HepG2 (cell line): ENCODE data around the gene RHOXF2B. TPM values are rescaled to one million over a fixed set of nuclear protein-coding genes. Genes with fewer than 3 reads are reported as not detected.

Source experiments
- ATAC-seq: fragments of 200-7000 bp; cut with Tn5 transposase; 3 replicates; pipeline ENCODE4 v1.9.1; 2020; ENCODE audit warnings: mild to moderate bottlenecking, moderate library complexity
- BruUV-seq: library from RNA; stranded (reverse); fragments of 400-500 nt; replicated peaks from 2 replicates; lab custom pipeline; 2021; lab: Mats Ljungman, UMichigan
- CTCF ChIA-PET: fragments of 300-600 bp; formaldehyde crosslinking; extraction: SDS; loops from one replicate; lab custom pipeline; 2021; ENCODE audit warnings: low total read pairs, inconsistent platforms, low intra/inter-chr PET ratio; lab: Yijun Ruan, JAX
- POLR2A ChIA-PET: fragments of 350-600 bp; sonication (Branson Sonifier 250); formaldehyde crosslinking; loops from one replicate; lab custom pipeline; 2020; ENCODE audit warnings: antibody characterized with exemption, inconsistent platforms; lab: Yijun Ruan, JAX
- DNase-seq: peaks from one replicate; pipeline ENCODE4 v3.0.0-alpha.2; 2015; ENCODE audit warnings: low spot score
- FAIRE-seq: peaks from 3 replicates; lab custom pipeline; 2011; peaks lifted over from hg19 to GRCh38; lab: Jason Lieb, UNC
- H2AFZ ChIP-seq: one replicate; pipeline ENCODE4 v1.6.1; 2011; ENCODE audit warnings: low read length, inconsistent platforms
- H3K27ac ChIP-seq: fragments of 300-600 bp; 3 replicates; pipeline ENCODE4 v1.8.0; 2011; ENCODE audit warnings: mixed run types, mild to moderate bottlenecking, mixed read lengths, low read length, inconsistent platforms; ENCODE audit not compliant: insufficient read depth; ENCODE audit errors: extremely low read length
- H3K27me3 ChIP-seq, 2 experiments: fragments of 200-600 bp in 1 of 2; 2 replicates in 1 of 2; 3 replicates in 1 of 2; pipeline versions ENCODE4 v1.6.0 to v1.8.0; 2011; ENCODE audit warnings: low read length in 2 of 2, mild to moderate bottlenecking in 2 of 2, moderate library complexity in 2 of 2, inconsistent platforms in 1 of 2; ENCODE audit not compliant: insufficient read depth in 2 of 2, control insufficient read depth in 1 of 2
- H3K36me3 ChIP-seq, 2 experiments: fragments of 200-600 bp in 1 of 2; replicated peaks in 1 of 2; 2 replicates in 1 of 2; 3 replicates in 1 of 2; pipeline versions ENCODE4 v1.5.1 to v1.8.0; 2011; ENCODE audit warnings: low read length in 2 of 2, inconsistent platforms in 1 of 2; ENCODE audit not compliant: insufficient read depth in 2 of 2, control insufficient read depth in 1 of 2
- H3K4me1 ChIP-seq: 2 replicates; pipeline ENCODE4 v1.5.1; 2012; ENCODE audit warnings: low read length, inconsistent platforms; ENCODE audit not compliant: insufficient read depth
- H3K4me2 ChIP-seq: 2 replicates; pipeline ENCODE4 v1.6.0; 2011; ENCODE audit warnings: low read depth, low read length, inconsistent platforms
- H3K4me3 ChIP-seq, 3 experiments: fragments of 200-600 bp in 1 of 3; sonication (generic), shearing (Covaris generic) in 1 of 3; replicated peaks in 1 of 3; 2 replicates each; pipeline ENCODE4 v1.5.1; 2011 to 2016; ENCODE audit warnings: low read length in 3 of 3, inconsistent platforms in 2 of 3, low read depth in 2 of 3, mild to moderate bottlenecking in 2 of 3, control low read depth in 1 of 3, mixed read lengths in 1 of 3; ENCODE audit not compliant: insufficient read depth in 1 of 3
- H3K79me2 ChIP-seq: one replicate; pipeline ENCODE4 v1.6.1; 2011; ENCODE audit warnings: low read length, inconsistent platforms; ENCODE audit not compliant: insufficient read depth
- H3K9ac ChIP-seq: 2 replicates; pipeline ENCODE4 v1.6.0; 2011; ENCODE audit warnings: mild to moderate bottlenecking, low read depth, low read length, inconsistent platforms; ENCODE audit not compliant: insufficient read depth
- H3K9me3 ChIP-seq: 2 replicates; pipeline ENCODE4 v1.5.1; 2012; ENCODE audit warnings: mild to moderate bottlenecking, low read length
- H4K20me1 ChIP-seq: 2 replicates; pipeline ENCODE4 v1.6.0; 2011; ENCODE audit warnings: inconsistent platforms, mild to moderate bottlenecking, low read length, moderate library complexity; ENCODE audit not compliant: insufficient read depth
- ATAD3A ChIP-seq: sonication (generic); formaldehyde crosslinking; IDR thresholded peaks from 2 replicates; pipeline ENCODE4 v1.4.0; 2020; ENCODE audit warnings: missing genetic modification reagents
- IKZF4 ChIP-seq: sonication (generic); formaldehyde crosslinking; IDR thresholded peaks from 2 replicates; pipeline ENCODE4 v1.5.1; 2020; ENCODE audit warnings: borderline replicate concordance, mild to moderate bottlenecking, low read depth, missing genetic modification reagents; ENCODE audit errors: not compliant biosample characterization
- RELA ChIP-seq: sonication (generic); formaldehyde crosslinking; IDR thresholded peaks from 2 replicates; pipeline ENCODE4 v1.4.0; 2020; ENCODE audit warnings: missing genetic modification reagents
- SYNCRIP ChIP-seq: fragments of 200-400 bp; formaldehyde crosslinking; IDR thresholded peaks from 2 replicates; pipeline ENCODE4 v1.6.1; 2018; ENCODE audit warnings: mild to moderate bottlenecking, low read depth, low read length; ENCODE audit not compliant: insufficient read depth
- ZNF558 ChIP-seq: sonication (generic); formaldehyde crosslinking; IDR thresholded peaks from 2 replicates; pipeline ENCODE4 v1.9.0; 2022; ENCODE audit warnings: mild to moderate bottlenecking, missing genetic modification reagents, borderline replicate concordance
- ZSCAN21 ChIP-seq: sonication (generic); formaldehyde crosslinking; IDR thresholded peaks from 2 replicates; pipeline ENCODE4 v1.8.0; 2022; ENCODE audit warnings: mild to moderate bottlenecking, missing genetic modification reagents, moderate library complexity, borderline replicate concordance
- WGBS: methylation state at CpG from one replicate; pipeline ENCODE4 v1.1.6; 2017; ENCODE audit warnings: low lambda C conversion rate; 5-methylcytosine and 5-hydroxymethylcytosine counted together
- in situ Hi-C: cut with HindIII; loops from 2 replicates; pipeline ENCODE4 v1.10.0; 2017; ENCODE audit warnings: low pct_unique_long_range_greater_than_20kb; ENCODE audit not compliant: extremely low pct_ligation_motif_present
- intact Hi-C: fragments of 100-400 bp; cut with micrococcal nuclease; formaldehyde crosslinking; loops from one replicate; pipeline ENCODE4 v1.10.0; 2022; ENCODE audit not compliant: unreplicated experiment
- polyA plus RNA-seq, 8 experiments: library from polyadenylated mRNA; depleted of rRNA in 3 of 8; stranded (reverse) in 7 of 8; unstranded in 1 of 8; fragments of >200 nt; fragmentation: Illumina TruSeq in 4 of 8; extraction: Trizol in 4 of 8; gene quantifications; 2 replicates each; pipeline versions ENCODE4 v1.2.1 to v1.2.3, GENCODE V29; 2011 to 2016; ENCODE audit warnings: low read depth in 4 of 8, missing spikeins in 1 of 8, mixed read lengths in 1 of 8; ENCODE audit not compliant: insufficient read depth in 1 of 8
- total RNA-seq, 5 experiments: library from RNA; depleted of rRNA; stranded (reverse); fragments of >200 nt; fragmentation: Illumina TruSeq; extraction: Trizol; gene quantifications; 2 replicates each; pipeline ENCODE4 v1.2.3, GENCODE V29; 2016; ENCODE audit warnings: low read depth in 1 of 5
- TF ChIP-seq, protein P1 (sequence below): sonication (generic); formaldehyde crosslinking; IDR thresholded peaks from 2 replicates; pipeline ENCODE4 v1.4.0; 2020; ENCODE audit warnings: missing genetic modification reagents
- TF ChIP-seq, protein P2 (sequence below): sonication (generic); formaldehyde crosslinking; IDR thresholded peaks from 2 replicates; pipeline ENCODE4 v1.4.0; 2020; ENCODE audit warnings: missing genetic modification reagents

RHOXF2B gene
- total and polyA plus RNA-seq, 2 of the 13 experiments (the other 11 are each of a cell fraction or from before 2014, with no cell fraction given): not detected

DNA sequence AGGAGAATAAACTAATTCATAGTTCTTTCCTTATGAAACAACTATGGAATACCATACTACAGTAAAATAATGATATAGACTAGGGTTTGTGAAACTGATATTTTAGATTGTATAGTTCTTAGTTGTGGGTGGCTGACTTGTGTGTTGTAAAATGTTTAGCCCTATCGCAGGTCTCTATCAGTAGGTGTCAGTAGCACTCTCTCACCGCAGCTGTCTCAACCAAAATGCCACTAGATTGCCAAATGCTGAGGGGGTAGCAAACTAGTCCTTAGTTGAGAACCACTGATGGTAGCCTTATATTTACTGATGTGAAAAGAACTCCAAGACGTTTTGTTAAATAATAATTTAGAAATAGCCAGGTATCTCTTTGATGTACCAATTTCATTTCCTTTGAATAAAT is 48.1 kb downstream of the RHOXF2B start (continued):
- TF ChIP-seq, protein P1, sequence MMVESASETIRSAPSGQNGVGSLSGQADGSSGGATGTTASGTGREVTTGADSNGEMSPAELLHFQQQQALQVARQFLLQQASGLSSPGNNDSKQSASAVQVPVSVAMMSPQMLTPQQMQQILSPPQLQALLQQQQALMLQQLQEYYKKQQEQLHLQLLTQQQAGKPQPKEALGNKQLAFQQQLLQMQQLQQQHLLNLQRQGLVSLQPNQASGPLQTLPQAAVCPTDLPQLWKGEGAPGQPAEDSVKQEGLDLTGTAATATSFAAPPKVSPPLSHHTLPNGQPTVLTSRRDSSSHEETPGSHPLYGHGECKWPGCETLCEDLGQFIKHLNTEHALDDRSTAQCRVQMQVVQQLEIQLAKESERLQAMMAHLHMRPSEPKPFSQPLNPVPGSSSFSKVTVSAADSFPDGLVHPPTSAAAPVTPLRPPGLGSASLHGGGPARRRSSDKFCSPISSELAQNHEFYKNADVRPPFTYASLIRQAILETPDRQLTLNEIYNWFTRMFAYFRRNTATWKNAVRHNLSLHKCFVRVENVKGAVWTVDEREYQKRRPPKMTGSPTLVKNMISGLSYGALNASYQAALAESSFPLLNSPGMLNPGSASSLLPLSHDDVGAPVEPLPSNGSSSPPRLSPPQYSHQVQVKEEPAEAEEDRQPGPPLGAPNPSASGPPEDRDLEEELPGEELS: no peak
- no peak for TF ChIP-seq RELA (CRISPR knock-in tag)
- TF ChIP-seq, all 625 proteins: peak for 0

DNA sequence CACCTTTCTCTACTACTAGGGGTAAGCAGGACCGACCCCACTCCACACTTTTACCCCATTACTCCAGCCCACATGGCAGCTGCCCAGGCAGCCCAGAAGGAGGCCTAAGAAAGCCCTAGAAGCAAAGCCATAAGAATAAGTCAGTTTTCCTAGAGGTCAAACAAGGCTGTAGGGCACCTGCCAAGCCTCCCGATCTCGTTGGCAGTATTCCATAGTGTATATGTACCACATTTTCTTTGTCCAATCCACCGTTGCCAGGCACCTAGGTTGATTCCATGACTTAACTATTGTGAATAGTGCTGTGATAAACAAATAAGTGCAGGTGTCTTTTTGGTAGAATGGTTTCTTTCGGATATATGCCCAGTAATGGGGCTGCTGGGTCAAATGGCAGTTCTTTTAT is 54.2 kb downstream of the RHOXF2B start:
- in situ Hi-C loops: no loop called here

More for the DNA sequence above, 54.2 kb downstream of the RHOXF2B start:
- no peak for DNase-seq
- no peak overlapping the region for H3K9ac ChIP-seq
- H3K36me3 ChIP-seq: no peaks in the 10 kb centered on the region
- no peaks in the 10 kb centered on the region for H3K79me2 ChIP-seq
- no peak for ATAC-seq
- POLR2A ChIA-PET: no interaction called here
- H3K27me3 ChIP-seq: no peaks in the 10 kb centered on the region
- no peak overlapping the region for H3K27ac ChIP-seq
- no peak overlapping the region for H3K4me3 ChIP-seq
- TF ChIP-seq ZNF558 (CRISPR knock-in tag) (no peak), SYNCRIP (no peak), IKZF4 (CRISPR knock-in tag) (no peak), ZSCAN21 (CRISPR knock-in tag) (no peak), ATAD3A (CRISPR knock-in tag) (no peak)
- TF ChIP-seq, protein P2, sequence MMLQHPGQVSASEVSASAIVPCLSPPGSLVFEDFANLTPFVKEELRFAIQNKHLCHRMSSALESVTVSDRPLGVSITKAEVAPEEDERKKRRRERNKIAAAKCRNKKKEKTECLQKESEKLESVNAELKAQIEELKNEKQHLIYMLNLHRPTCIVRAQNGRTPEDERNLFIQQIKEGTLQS (CRISPR knock-in tag): no peak
- 92% methylated on average over 2 of the region's 5 CpGs for WGBS
- no peak overlapping the region for H3K4me2 ChIP-seq
- CTCF ChIA-PET: no interaction called here
- no peak for FAIRE-seq
- no peaks in the 10 kb centered on the region for H4K20me1 ChIP-seq
- H3K9me3 ChIP-seq: no peaks in the 10 kb centered on the region
- no TSS peak for BruUV-seq
- intact Hi-C loops: no loop called here
- H3K4me1 ChIP-seq: peaks cover 9% of the 10 kb centered on the region; the same call in 1 of the 2 replicates
- no peak overlapping the region for H2AFZ ChIP-seq
